ENCODE measurements around the gene C20orf204. TPM values are rescaled to one million over a fixed set of nuclear protein-coding genes. Genes with fewer than 3 reads are reported as not detected.

C20orf204 gene
- total and polyA plus RNA-seq, 2 experiments from 2014 or later: 0.14 to 0.32 TPM

- in situ Hi-C loops (cut with MboI): no loop called here
These were observed 46.9 kb downstream of the C20orf204 start for GRCh38 chr20:64082820-64083377.

GRCh38 chr20:64083378-64083803, 47.4 kb downstream of the C20orf204 start:
- Histone ChIP-seq H3K79me2 (ENCODE audit: insufficient read depth) (no peaks in the 10 kb centered on the region), H3K27me3 (replicated peaks; ENCODE audit: insufficient read depth) (peaks cover 4% of the 10 kb centered on the region; the same call in 1 of the 2 replicates), H3K9me2 (ENCODE audit: insufficient read depth) (no peaks in the 10 kb centered on the region), H3K4me3 (peak overlapping the region; percentile 66), H3F3A (ENCODE audit: insufficient read depth) (no peaks in the 10 kb centered on the region), H3K27ac (no peak overlapping the region), H3K4me2 (ENCODE audit: unreplicated experiment) (peak overlapping the region; percentile 49), H3K36me3 (ENCODE audit: low read depth) (no peaks in the 10 kb centered on the region), H2AFZ (peak overlapping the region; percentile 70), H3K9ac (no peak overlapping the region), H3K9me3 (ENCODE audit: low read depth) (no peaks in the 10 kb centered on the region), H3K4me1 (ENCODE audit: insufficient read depth) (peaks cover 6% of the 10 kb centered on the region), H4K20me1 (ENCODE audit: insufficient read depth) (no peaks in the 10 kb centered on the region)
- peak; percentile 85 for DNase-seq
- 1% methylated on average over 11 to 16 of the region's 52 CpGs for WGBS, 2 experiments (ENCODE audit: low coverage in 1 of 2, low lambda C conversion rate in 2 of 2, missing lambda C conversion rate in 2 of 2)
- in situ Hi-C loops (cut with MboI): no loop called here
- TF ChIP-seq EZH2 (IDR thresholded peaks at IDR 0.05; ENCODE audit: insufficient read depth, poor library complexity, severe bottlenecking): no peak
- TF ChIP-seq EZH2phosphoT487 (IDR thresholded peaks at IDR 0.05; ENCODE audit: insufficient read depth, low read depth): no peak

More at GRCh38 chr20:64082820-64083377, 46.9 kb downstream of the C20orf204 start:
- H4K20me1 ChIP-seq (ENCODE audit: insufficient read depth): no peaks in the 10 kb centered on the region
- H3F3A ChIP-seq (ENCODE audit: insufficient read depth): no peaks in the 10 kb centered on the region
- no peaks in the 10 kb centered on the region for H3K9me2 ChIP-seq (ENCODE audit: insufficient read depth)
- no peak overlapping the region for H3K27ac ChIP-seq
- peak overlapping the region; percentile 49 for H3K4me2 ChIP-seq (ENCODE audit: unreplicated experiment)
- H3K4me3 ChIP-seq: peak overlapping the region; percentile 66
- 20 to 23% methylated on average over 10 to 13 of the region's 13 CpGs for WGBS, 2 experiments (ENCODE audit: low coverage in 1 of 2, low lambda C conversion rate in 2 of 2, missing lambda C conversion rate in 2 of 2)
- no peak for TF ChIP-seq EZH2 (IDR thresholded peaks at IDR 0.05; ENCODE audit: insufficient read depth, poor library complexity, severe bottlenecking)
- TF ChIP-seq EZH2phosphoT487 (IDR thresholded peaks at IDR 0.05; ENCODE audit: insufficient read depth, low read depth): no peak
- H3K79me2 ChIP-seq (ENCODE audit: insufficient read depth): no peaks in the 10 kb centered on the region
- peaks cover 4% of the 10 kb centered on the region; the same call in 1 of the 2 replicates for H3K27me3 ChIP-seq (replicated peaks; ENCODE audit: insufficient read depth)
- no peaks in the 10 kb centered on the region for H3K9me3 ChIP-seq (ENCODE audit: low read depth)
- no peaks in the 10 kb centered on the region for H3K36me3 ChIP-seq (ENCODE audit: low read depth)
- no peak for DNase-seq
- no peak overlapping the region for H3K9ac ChIP-seq
- peak overlapping the region; percentile 70; the same call in 1 of the 2 replicates for H2AFZ ChIP-seq
- H3K4me1 ChIP-seq (ENCODE audit: insufficient read depth): peaks cover 10% of the 10 kb centered on the region

DNA sequence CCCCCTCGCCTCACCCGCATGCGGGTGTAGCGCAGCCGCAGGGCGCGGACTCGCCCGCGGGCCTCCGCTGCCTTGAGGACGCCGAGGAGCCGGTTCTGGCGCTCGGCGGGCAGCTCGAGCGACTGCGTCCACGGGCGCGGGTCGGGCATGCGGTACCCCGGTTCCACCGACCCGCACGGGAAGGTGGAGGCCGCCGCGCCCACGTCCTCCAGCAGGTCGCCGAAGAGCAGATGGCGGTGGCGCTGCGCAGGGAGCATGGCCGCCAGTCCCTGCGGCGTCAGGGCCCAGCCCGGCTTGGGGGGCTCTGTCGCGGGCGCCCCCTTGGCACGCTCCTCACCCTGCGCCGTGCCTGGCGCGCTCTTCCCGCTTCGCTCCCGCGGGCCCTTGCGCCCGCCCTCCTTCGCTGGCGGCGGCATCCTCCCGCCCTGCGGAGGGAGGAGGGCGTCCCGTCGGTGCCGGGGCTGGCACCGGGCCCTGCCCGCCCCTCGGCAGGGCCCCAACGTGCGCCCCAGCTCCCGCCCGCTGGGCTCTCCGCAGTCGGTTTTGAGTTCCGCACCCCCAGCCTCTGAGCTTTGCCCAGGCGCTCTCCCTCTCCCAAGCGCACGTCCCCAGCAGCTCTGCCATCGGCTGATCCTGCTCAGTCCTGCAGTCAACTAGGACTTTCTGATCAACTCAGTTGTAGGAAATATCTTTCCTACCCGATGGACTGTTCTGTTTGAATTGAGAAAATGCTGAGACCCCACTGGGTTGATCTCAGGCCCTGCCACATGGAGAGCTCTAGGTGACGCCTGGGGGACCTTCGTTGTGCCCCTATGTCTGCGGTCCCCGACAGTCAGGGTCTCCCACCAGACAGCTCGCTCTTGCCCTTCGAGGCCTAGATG, 48.1 kb downstream of the C20orf204 start, which contains the start of gene LKAAEAR1:
Gene LKAAEAR1, minus strand, starts transcription at position 595 of the 881 bp plus-strand sequence. Its CDS starts 179 bp downstream, at position 416.
- H3K4me3 ChIP-seq: peak within 1 kb of the TSS; percentile 66
- H3K9me3 ChIP-seq (ENCODE audit: low read depth): no peaks in the 10 kb centered on the region
- H3K79me2 ChIP-seq (ENCODE audit: insufficient read depth): no peaks in the 10 kb centered on the region
- H3K4me2 ChIP-seq (ENCODE audit: unreplicated experiment): peak within 1 kb of the TSS; percentile 49
- H3F3A ChIP-seq (ENCODE audit: insufficient read depth): no peaks in the 10 kb centered on the region
- H3K27ac ChIP-seq: no peak within 1 kb of the TSS
- H2AFZ ChIP-seq: peak within 1 kb of the TSS; percentile 70
- no peaks in the 10 kb centered on the region for H3K4me1 ChIP-seq (ENCODE audit: insufficient read depth)
- peak; percentile 87 for TF ChIP-seq EZH2 (IDR thresholded peaks at IDR 0.05; ENCODE audit: insufficient read depth, poor library complexity, severe bottlenecking)
- TF ChIP-seq EZH2phosphoT487 (IDR thresholded peaks at IDR 0.05; ENCODE audit: insufficient read depth, low read depth): no peak
- peaks cover 4% of the 10 kb centered on the region; the same call in 1 of the 2 replicates for H3K27me3 ChIP-seq (replicated peaks; ENCODE audit: insufficient read depth)
- H3K9me2 ChIP-seq (ENCODE audit: insufficient read depth): no peaks in the 10 kb centered on the region
- H3K36me3 ChIP-seq (ENCODE audit: low read depth): no peaks in the 10 kb centered on the region
- DNase-seq: peak; percentile 29
- no peak within 1 kb of the TSS for H3K9ac ChIP-seq
- WGBS, 2 experiments (ENCODE audit: low coverage in 1 of 2, low lambda C conversion rate in 2 of 2, missing lambda C conversion rate in 2 of 2): 4 to 6% methylated on average over 71 to 73 of the region's 86 CpGs
- in situ Hi-C loops (cut with MboI): no loop called here
- no peaks in the 10 kb centered on the region for H4K20me1 ChIP-seq (ENCODE audit: insufficient read depth)

GRCh38 chr20:64084685-64085152, 48.7 kb downstream of the C20orf204 start:
- H2AFZ ChIP-seq: no peak overlapping the region
- no peak for TF ChIP-seq EZH2phosphoT487 (IDR thresholded peaks at IDR 0.05; ENCODE audit: insufficient read depth, low read depth)
- peak; percentile 66 for TF ChIP-seq EZH2 (IDR thresholded peaks at IDR 0.05; ENCODE audit: insufficient read depth, poor library complexity, severe bottlenecking)
- H3K4me1 ChIP-seq (ENCODE audit: insufficient read depth): no peaks in the 10 kb centered on the region
- H3K9ac ChIP-seq: no peak overlapping the region
- no peaks in the 10 kb centered on the region for H3K9me2 ChIP-seq (ENCODE audit: insufficient read depth)
- H3K4me3 ChIP-seq: no peak overlapping the region
- H3K27me3 ChIP-seq (replicated peaks; ENCODE audit: insufficient read depth): peaks cover 4% of the 10 kb centered on the region; the same call in 1 of the 2 replicates
- no peak overlapping the region for H3K4me2 ChIP-seq (ENCODE audit: unreplicated experiment)
- no peak for DNase-seq
- no peaks in the 10 kb centered on the region for H3K9me3 ChIP-seq (ENCODE audit: low read depth)
- no peaks in the 10 kb centered on the region for H3K79me2 ChIP-seq (ENCODE audit: insufficient read depth)
- no peak overlapping the region for H3K27ac ChIP-seq
- 24 to 31% methylated on average over 23 of the region's 23 CpGs for WGBS, 2 experiments (ENCODE audit: low coverage in 1 of 2, low lambda C conversion rate in 2 of 2, missing lambda C conversion rate in 2 of 2)
- H3K36me3 ChIP-seq (ENCODE audit: low read depth): no peaks in the 10 kb centered on the region
- in situ Hi-C loops (cut with MboI): no loop called here
- H3F3A ChIP-seq (ENCODE audit: insufficient read depth): no peaks in the 10 kb centered on the region
- no peaks in the 10 kb centered on the region for H4K20me1 ChIP-seq (ENCODE audit: insufficient read depth)
